HuH-7 (cell line): ENCODE measurements around the gene AGAP1.

Source experiments
- DNase-seq: peaks from one replicate; pipeline ENCODE4 v3.0.0; 2011; ENCODE audit warnings: low spot score

Gene AGAP1

DNA sequence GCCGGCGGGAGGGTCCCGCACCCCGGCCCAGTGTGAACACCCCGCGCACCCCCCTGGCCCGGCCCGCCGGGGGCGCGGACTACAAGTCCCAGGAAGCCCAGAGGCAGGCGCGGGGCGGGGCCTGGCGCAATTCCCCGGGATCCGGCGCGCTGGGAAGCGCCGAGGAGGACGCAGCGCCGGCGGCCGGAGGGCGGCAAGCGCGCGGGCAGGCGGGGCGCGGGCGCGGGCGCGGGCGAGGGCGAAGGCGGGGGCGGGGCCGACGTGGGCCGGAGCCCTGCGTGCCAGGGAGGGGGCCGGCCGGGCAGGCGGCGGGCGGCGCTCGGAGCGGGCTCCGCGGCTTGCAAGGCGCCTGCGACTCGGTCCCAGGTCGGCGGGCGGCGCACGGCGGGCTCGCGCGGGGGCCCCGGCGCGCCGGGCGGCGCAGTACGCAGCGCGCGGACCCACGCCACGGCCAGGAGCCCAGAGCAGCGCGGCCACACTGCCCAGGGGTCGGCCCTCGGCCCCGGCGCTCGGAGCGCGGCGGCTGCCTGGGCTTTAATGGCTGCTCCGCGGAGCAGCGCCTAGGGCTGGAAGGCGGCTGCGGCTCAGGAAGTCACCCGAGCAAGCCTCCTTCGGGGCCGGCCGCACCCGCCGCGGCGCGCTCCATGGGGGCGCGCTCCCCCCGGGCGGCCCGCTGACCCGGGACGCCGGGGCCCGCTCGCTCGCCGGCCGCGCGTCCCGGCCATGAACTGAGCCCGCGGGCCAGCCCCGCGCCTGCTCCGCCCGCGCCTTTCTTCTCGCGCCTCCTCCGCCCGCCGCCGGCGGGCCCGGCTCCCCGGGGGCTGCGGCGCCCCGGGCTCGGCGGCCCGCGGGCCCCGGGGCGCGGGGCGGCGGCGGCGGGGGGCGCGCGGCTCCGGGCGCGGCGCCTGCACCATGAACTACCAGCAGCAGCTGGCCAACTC lies at the start of gene AGAP1:
TSS of gene AGAP1 (plus strand) at position 269 of the 941 bp plus-strand sequence.
- peak; percentile 82 for DNase-seq

DNA sequence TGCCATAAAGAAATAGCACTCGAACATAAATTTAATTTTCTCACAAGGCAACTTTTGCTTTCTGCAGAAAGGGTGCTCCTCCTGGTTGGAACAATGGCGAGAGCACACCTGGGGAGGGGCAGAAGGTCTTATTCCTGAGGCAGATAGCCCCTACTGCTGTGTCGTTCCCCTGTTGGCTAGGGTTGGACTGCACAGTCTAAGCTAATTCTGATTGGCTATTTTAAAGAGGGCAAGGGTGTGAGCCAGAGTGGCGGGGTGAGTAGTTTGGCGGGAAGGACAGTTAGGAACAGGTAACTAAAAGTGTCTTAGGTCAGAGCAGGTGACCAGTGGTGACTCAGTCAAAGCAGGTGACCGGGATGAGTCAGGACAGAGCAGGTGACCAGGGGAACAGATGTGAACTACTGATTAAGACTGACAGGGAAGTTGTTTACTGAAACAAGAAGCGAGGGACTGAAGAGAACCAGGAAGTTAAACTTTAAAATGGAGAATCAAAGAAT lies 49.7 kb upstream of the AGAP1 start:
- DNase-seq: no peak

- no peak for DNase-seq
These were observed 48.7 kb upstream of the AGAP1 start for GRCh38 chr2:235445116-235445515.

DNA sequence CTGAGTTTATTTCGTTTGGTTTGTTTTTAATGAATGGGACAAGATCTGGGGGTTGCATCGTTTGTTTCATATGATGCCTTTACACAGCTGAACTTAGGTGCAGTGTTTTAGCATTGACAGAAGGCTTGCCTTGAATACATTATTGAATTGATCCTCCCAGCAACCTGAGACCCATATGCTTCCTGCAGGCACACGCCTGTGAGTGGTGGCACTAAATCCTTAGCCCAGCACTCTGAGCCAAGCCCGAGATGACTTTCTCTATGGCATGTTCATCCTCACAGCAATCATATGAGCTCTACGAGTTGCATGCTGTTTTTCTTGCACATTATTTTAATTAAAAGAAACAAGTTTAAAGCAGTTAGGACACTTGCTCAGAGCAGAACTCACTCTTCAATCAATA lies 47.8 kb upstream of the AGAP1 start:
- no peak for DNase-seq

DNA sequence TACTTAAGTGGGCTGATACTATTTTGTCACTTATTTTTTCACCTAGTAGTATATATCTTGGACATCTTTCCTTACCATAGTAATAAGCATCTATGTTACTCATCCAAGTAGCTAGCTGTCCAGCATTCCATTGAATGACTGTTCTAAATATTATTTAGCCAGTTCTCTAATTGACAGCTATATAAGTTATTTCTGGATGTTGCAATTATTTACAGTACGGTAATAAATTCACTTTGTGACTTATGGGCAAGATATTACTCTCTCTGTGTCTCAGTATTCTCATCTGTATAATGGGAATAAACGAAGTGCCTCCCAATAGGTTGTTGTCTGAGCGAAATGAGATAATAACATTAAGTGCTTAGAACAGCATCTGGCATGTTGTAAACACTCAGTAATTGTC lies 46.6 kb upstream of the AGAP1 start:
- DNase-seq: no peak

- DNase-seq: no peak
These were observed 44.3 kb upstream of the AGAP1 start for GRCh38 chr2:235449568-235449967.

- no peak for DNase-seq
These were observed 40.2 kb upstream of the AGAP1 start for GRCh38 chr2:235453605-235454151.

DNA sequence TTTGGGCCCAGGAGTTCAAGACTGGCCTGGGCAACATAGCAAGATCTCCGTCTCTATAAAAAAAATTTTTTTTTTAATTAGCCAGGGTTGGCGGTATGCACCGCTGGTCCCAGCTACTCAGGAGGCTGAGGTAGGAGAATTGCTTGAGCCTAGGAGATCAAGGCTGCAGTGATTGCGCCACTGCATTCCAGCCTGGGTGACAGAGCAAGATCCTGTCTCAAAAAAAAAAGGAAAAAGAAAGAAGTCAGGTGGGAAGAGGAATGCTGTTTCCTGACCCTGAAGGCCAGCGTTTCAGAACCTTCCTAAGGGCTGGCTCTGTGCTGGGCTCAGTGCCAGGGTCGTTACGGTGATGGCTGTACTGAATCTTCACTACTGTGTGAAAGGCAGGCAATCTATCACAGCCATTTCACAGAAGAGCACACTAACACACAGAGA lies 35.0 kb upstream of the AGAP1 start:
- no peak for DNase-seq

- no peak for DNase-seq
These were observed 33.2 kb upstream of the AGAP1 start for GRCh38 chr2:235460548-235461047.

GRCh38 chr2:235461763-235462414 lies 32.0 kb upstream of the AGAP1 start:
- DNase-seq: no peak

- DNase-seq: no peak
These were observed 31.4 kb upstream of the AGAP1 start for GRCh38 chr2:235462415-235462790.

GRCh38 chr2:235463893-235464292 lies 29.9 kb upstream of the AGAP1 start:
- DNase-seq: no peak

GRCh38 chr2:235467588-235467987 lies 26.3 kb upstream of the AGAP1 start:
- no peak for DNase-seq

DNA sequence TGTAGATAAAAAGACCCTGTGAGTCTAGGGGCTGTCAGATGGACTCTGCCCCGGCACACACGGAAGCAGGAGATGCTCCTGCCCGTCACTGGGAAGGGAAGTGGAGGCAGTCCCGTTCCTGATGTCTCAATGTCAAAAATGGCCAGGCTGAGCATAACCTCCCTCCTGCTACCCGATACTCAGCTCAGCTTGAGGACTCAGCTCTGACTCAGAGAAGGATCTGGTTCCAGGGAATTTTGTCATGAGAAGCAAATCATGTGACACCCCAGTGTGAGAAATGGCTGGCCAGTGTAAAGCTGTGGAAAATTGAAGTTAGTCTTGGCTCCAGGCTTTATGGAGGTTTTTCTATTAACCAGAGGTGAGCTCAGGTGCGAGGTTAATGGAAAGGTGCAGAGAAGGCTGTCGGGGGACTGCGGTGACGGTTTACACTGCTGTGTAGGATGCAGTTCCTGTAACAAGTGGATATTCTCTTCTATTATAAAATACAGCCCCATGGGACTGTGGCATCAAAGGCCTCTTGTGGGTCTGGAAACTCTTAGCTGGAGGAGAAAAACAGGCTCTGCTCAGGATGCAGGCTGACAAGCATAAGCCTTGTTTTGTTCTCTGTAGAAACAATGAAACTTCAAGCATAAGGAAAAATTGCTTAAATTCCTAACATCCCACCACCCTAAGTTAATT lies 24.7 kb upstream of the AGAP1 start:
- no peak for DNase-seq

DNA sequence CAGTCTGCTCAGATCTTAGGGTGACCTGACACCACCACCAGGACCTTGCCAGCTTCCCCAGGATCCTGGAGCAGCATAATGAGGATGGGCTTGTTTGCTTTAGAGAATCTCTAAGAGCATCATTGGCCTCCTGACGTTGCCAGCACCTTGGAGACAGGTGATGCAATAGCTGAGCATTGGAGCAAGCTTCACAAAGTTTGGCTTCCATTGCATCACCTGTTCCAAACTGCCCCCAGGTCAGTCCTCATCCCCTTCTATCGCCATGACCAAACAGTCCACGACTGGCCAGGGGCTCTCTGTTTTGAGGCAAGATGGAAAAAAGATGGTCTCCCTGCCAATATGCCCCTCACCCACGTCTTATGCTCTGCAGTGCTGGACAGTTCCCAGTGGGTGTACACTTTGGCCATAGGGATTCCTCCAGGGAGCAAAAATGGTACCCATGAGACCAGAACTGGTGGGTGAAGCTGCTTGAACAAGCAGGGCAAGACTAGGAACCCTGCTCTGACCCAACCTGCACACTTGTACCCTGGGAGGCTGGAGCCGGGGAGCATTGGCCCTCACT lies 22.6 kb upstream of the AGAP1 start:
- DNase-seq: no peak

GRCh38 chr2:235472443-235472842 lies 21.4 kb upstream of the AGAP1 start:
- DNase-seq: no peak

- DNase-seq: no peak
These were observed 15.2 kb upstream of the AGAP1 start for GRCh38 chr2:235478609-235479008.

GRCh38 chr2:235479604-235480003 lies 14.2 kb upstream of the AGAP1 start:
- DNase-seq: no peak

DNA sequence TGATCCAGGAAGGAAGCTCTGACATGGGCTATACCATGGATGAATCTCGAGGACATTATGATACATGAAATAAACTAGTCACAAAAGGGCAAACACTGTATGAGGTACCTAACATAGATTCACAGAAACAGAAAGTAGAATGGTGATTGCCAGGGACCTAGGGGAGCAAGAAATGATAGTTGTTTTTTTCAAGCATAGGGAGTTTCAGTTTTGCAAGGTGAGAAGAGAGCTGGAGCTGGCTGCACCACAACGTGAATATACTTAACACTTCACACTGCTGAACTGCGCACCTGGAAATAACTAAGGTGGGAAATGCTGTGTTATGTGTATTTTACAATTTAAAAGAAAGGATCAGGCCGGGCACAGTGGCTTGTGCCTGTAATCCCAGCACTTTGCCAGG lies 13.2 kb upstream of the AGAP1 start:
- DNase-seq: no peak

- no peak for DNase-seq
These were observed 10.5 kb upstream of the AGAP1 start for GRCh38 chr2:235483313-235483712.

GRCh38 chr2:235485362-235485761 lies 8.5 kb upstream of the AGAP1 start:
- DNase-seq: no peak

GRCh38 chr2:235486729-235487128 lies 7.1 kb upstream of the AGAP1 start:
- DNase-seq: no peak
